Measurements from ENCODE around the gene CDON.

GRCh38 chr11:125923633-125924032 is 139.0 kb downstream of the CDON start:
- TF ChIP-seq CTCF (conservative IDR thresholded peaks at IDR 0.05 in 1 of 2, IDR thresholded peaks at IDR 0.05 in 1 of 2; ENCODE audit: low read depth in 1 of 2, low read length in 2 of 2), result no peak
- no peak for TF ChIP-seq EZH2 (IDR thresholded peaks at IDR 0.05; ENCODE audit: low read length, missing control alignments)
